Stimulated activated CD8-positive, alpha-beta memory T cell treated with anti-CD3 and anti-CD28 coated beads, Interleukin-4, amount 100 ng/mL, for 1 hour (primary cell): ENCODE measurements around the gene POU4F1.

ENCODE experiments used
- DNase-seq, 2 donors: peaks; one replicate each; pipeline ENCODE4 v3.0.0-alpha.2; 2020; ENCODE audit warnings: low read depth in 2 of 2, low spot score in 1 of 2

POU4F1 gene

DNA sequence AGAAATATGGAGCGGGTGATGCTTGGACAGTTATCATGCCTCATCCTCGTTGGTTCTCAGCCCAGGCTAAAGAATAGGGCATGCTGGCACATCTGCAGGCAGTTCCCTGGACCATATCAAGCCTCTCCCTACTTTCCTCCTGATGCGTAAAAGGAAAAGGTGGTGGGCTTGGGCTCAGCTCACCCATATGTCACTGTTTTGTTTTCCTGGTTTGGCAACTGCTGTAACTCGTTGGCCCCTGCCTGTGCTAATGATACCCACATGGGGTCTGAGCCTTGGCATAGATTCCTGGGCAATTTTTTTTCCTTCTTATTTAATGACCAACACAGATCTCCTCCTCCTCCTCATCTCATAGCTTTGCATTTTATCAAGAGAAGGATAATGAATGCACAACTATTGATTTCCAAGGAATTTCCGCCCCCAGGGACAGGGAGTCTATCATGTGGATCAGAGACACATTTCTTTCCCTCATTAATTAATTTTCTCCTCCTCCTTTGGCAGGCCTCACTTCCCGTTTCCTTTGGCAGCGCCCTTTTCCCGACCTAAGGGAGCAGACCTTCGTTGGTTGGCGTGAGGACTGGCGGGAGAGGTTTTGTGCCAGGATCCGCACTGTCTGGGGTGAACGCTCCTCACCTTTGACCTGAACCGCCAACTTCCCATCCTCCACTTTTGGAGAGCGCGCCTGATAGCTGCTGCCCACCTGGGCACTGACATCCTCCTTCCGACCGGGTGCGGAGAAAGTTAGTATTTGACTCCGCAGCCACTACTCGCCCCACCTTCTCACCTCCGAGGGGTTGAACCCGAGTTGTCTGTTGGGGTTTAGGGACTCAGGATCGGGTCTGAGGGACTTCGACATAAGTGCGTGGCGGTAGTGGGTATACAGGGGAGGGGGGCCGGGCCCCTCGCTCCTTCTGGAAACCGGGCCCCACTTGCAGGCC is 3.4 kb upstream of the POU4F1 start:
- no peak for DNase-seq

DNA sequence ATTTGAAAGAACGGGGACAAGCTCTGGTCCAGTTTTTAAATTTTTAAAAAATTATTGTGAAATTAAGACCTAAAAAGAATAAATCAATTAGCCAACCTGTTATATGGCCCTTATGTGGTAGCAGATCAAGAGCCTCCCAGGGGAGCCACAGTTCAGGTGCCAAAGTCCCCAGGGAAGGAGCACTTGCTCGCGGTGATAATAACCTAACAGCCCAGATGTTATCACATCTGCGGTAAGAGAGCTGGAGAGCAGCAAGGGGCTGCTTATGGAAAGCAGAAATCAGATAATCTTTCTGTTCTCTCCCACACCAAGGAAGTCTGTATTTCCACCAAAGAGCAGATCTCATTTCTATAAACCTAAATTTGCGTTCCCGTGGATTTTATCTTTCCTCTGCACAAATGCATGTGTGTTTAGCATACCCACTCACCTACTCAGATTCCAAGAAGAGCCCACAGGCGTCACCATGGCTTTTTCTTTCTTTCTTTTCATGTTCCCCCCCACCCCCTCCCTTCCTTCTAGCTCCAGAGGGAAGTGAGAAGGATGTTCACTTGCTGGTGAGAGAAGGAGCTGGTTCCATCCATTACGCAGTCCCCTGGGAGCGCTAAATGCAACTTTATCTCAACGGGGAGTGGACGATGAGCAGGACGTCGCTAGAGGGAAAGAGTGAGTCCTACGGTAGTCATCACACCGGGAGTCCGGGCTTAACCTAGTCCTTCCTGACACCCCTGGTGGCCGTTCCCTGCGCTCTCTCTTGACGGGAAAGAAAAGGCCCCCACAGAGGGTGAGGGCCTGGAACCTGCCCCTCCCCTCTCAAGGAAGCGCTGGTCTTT is 1.6 kb upstream of the POU4F1 start:
- DNase-seq, result no peak

DNA sequence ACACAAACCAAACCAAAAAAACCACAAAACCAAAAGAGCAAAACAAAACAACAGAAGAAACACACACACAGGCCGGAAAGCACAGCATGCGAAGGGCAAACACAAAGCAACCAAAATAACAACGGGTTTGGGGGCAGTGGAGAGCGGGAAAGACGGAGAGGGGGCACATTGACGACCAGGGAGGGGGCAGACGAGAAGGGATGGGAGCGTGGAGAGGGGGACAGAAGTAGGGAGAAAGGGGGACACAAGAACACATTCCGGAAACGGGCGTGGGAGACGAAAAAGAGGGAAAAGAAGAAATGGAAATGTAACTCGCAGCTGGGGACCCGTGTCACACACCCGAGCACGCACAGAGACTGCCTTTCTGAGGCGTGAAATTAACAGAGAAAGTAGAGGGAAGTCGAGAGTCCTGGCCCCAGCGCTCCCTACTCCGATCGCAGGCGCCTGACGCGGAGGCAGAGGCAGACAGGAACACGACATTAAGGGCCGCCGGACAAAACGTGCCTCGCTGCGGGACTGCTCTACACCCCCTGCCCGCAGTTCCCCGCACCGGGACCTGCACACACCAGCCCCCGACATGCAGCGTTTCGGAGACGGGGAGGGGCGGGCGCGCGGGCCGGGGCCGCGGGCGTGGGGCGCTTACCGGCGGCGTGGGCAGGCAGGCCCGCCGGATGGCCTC is 652 bp downstream of the POU4F1 start:
- no peak for DNase-seq

DNA sequence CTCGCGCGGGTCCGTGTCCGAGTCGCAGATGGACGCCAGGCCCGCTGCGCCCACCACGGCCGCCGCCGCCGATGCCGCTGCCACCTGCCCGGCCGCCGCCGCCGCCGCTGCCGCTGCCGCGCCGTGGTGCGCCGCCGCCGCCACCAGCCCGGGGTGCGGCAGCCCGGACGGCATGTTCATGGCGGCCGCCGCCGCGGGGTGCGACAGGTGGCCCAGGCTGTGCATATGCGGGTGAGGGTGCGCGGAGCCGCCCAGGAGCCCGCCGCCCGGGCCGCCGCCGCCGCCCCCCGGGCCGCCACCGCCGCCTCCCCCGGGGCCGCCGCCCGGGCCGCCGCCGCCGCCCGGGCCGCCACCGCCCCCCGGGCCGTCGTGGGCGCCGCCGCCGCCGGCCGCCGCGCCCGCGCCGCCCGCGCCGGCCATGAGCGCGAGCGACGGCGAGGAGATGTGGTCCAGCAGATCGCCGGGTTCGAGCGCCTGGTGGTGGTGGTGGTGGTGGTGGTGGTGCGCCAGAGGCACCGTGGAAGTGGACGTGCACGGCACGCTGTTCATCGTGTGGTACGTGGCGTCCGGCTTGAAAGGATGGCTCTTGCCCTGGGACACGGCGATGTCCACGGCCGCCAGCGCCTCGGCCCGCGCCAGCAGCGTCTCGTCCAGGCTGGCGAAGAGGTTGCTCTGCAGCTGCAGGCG is 1.3 kb downstream of the POU4F1 start:
- no peak for DNase-seq

DNA sequence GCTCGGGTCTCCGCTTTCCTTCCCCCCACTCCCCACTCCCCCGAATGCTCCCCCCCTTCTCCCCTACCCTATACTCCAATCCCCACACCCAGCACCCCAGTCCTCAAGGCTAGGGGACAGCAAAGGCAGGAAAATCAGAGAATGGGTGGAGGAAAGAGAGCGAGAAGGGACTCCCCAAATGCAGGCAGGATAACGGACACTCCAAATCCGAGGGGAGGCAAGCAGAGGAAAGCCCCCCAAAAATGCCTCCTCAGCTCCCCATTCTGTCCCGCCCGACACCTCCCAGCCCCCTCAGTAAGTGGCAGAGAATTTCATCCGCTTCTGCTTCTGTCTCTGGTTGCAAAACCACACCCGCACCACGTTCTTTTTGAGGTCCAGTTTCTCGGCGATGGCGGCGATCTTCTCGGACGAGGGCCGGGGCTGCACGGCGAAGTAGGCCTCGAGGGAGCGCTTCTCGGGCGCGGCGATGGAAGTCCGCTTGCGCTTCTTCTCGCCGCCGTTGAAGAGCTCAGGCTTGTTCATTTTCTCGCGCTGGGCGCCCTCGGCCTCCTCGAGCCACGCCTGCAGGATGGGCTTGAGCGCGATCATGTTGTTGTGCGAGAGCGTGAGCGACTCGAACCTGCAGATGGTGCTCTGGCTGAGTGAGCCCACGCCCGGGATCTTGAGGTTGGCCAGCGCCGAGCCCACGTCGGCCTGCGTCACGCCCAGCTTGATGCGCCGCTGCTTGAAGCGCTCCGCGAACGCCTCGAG is 2.1 kb downstream of the POU4F1 start:
- no peak for DNase-seq

DNA sequence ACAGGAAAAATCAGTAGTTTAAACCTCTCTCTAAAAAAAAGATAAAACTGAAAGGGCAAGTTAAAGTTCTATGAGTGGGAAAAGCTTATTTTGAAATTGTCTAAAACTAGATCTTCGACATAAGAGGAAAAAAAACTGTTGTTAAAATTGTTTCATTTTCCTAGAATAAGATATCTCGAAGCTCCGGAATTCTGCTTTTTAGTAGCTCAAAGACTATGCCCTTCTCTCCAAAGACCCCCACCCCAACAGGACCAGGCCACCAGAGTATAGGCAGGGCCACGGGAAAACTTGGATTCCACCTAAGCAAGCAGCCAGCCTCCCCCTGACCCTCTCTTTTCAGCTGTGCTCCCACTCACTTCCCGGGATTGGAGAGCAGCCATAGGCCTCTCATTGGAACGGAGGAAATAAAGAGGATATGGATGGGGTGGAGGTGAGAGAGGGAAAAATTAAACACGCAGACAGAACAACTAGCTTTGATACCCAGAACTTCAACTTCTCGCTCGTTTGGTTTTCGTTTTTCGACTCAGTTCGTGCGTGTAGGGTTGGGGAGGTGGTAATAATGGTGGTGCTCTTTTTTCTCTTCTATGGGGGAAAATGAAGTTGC is 3.0 kb downstream of the POU4F1 start:
- no peak for DNase-seq

DNA sequence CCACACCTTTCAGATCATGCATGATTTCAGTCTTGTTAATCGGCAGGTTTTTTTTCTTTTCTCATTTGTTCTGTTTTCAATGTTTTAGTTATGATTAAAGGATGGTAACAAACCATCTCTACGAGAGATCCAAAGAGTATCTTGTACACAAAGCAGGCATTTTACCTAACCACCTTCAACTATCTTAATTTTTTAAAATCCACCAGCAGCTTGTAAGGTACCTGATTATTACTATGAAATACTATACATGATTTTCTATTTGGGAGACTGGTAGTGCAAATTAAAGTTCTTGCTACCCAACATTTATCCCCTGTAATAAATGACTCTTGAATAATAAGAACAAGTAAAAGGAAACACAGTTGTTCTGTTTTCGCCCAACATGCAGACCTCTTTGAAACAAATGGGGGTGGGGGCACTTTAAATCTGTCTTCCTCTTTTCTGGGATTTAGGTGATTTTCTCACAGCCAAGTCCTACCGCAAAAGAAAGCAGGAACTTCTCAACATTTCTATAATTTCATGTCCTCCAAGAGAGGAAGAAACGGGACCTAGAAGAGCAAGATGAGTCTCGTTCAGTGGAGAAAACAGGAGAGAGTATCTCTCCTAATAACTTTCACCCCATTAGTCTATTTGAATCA is 3.6 kb downstream of the POU4F1 start:
- no peak for DNase-seq

DNA sequence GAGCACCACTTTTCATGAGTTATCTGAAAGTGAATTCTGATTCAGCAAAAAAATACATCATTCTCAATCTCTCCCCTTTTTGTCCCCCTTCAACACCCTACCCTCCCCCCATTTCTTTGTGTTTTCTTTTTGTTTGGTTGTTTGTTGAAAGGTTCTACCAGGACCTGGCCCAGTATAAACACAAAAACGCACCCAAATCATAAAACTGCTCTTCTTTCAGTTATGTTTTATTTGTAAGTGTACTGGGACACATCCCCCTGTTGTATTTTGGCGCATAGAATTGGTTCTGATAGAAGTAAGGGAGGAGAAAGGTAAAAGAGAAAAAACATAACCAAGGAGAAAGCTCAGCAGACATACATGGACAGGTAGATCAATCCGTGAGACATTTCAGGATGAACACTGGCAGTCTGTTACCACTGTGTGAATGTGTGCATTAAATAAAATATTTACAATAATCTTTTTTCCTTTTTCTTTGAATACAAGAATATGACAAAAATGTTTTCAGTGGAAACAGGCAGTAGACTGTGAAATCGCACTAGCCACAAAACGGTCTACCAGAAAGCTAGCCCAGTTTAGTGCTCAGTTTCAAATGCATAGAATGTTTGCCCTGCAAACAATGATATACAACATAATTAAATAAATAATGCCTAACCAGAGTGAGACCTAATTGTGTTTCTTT is 4.2 kb downstream of the POU4F1 start:
- no peak for DNase-seq

DNA sequence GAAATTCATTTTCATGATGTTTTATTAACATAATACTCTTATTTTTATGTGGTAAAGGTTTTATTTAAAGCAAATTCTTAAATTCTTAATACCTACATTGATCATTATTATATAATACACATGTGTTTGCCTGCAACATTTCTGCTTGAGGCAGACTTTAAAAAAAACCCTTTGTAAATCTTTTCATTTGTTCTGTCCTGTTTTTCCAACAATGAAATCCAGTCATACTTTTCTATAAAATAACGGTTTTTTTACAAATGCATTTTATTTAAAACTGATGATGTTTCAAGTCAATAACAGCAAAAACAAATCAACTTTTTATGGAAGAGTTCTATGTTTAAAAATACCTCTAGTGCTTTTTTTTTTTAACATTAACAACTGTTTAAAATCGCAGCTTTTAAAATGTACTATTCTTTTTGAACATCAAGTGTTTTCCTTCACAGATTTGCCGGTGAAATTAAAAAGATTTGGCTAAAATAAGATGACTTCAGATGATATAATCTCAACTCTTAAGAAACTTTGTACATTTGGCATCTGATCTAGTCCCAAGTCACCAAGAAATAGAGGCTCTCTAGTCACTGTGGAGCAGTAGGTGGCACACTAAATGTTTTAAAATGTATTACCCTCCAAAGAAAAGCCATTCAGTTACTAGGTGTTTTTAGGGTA is 5.1 kb downstream of the POU4F1 start:
- DNase-seq, result no peak

DNA sequence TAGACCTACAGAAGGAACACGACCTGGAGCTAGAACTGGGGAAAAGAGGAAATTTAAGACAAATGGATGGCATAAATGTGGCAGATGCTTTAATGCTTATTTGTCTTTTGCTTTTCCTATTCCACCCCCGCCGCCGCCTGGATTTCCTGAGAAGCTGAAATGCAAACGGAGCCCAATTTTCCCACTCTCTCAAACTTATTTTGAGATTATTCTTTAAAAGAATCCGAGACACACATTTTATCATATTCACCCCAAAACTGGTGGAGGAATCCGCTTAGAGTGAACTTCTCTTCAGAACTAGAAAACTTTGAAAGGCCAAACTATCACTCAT is 5.8 kb downstream of the POU4F1 start:
- no peak for DNase-seq

DNA sequence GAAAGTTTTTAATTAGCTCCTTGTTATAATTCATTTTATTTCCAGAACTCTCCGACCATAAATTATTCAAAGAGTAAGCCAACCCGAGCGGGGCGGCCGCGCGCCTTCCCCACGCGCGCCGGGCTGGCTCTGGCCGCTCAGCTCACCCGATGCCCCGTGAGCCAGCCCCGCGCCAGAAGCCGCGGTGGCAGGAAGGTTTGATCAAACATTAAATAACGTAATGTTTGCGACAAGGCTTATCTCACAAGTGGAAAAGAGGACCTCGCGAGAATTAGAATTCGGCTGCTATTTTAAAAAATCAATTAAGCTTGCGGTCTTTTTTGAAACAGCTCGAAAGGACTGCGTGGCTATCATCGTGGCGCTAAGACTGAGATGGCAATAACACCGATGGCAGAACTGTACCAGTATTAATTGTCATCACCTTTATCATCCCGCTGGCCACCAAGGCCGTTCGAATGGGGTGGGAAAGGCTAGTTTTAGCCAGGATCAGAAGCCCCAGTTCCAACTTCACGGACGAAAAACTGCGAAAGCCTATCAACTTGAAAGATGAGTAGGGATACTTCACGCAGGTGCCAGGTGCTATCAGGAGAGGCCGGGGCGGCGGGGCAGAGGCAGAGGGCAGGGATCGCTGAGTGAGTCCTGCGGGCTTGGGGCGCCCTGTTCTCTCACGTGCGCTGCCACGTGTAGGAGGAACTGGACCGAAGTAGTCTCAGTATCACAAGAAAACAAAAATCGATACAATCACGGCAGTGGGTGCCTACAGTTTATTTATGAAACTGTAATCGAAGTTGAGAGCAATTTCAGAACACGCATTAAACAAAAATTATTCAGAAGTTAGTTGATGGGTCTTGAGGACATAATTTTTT is 6.4 kb downstream of the POU4F1 start:
- DNase-seq, result no peak

DNA sequence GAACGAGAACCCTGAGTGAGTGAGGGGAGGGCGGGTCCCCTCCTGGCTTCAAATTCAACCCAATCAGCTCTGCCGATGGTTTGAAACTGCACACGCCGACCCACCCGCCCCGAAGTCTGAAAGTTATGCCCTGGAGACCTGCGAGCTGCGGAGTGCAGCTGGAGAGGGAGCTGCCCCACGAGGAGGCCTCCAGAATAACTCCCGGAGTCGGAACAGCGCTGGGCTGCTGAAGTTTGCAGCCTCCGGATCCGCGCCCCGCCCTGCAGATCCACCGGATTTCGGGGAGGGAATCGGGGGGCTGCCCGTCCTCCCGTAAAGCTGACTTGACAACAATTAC is 7.0 kb downstream of the POU4F1 start:
- no peak for DNase-seq

DNA sequence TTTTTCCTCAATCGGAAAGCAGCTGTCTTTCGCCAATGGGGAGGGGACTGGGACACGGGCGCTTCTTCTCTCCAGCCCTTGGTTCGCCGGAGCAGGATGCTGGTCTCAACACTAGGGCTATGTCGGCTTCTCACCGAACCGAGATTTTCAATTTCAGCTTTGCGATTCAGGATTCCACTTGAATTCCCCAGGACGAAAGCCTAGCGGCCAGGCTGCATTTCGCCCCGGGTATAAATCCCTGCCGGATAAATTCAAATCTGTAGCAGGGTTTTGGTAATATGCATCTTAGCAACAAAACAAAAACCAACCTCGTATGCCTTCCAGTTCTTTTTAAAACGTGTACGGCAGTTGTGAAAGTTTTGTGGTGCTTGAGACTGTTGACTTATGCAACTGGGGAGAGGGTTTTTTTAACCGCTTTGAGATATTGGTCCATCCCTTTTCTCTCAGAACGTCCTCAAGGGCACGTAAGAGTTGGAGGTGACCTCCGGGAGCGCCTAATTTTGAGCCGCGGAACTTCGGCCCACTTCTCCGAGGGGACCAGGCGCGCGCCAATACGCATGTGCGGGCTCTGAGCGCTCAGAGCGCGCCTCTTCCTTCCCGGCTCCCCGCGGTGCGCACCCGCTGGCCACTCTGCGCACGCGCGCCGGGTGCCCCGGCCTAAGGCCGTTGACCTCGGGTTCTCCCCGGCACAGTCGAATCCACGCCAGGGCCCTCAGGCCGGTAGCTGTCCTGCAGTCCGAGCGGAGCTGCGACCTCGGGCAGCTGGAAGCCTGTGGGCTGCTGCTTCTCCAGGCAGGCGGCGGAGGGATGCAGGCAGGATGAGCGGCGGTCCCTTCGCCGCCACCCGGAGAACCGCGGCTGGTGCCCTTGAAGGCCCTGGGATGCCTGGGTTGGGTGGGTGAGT is 7.6 kb downstream of the POU4F1 start:
- no peak for DNase-seq

DNA sequence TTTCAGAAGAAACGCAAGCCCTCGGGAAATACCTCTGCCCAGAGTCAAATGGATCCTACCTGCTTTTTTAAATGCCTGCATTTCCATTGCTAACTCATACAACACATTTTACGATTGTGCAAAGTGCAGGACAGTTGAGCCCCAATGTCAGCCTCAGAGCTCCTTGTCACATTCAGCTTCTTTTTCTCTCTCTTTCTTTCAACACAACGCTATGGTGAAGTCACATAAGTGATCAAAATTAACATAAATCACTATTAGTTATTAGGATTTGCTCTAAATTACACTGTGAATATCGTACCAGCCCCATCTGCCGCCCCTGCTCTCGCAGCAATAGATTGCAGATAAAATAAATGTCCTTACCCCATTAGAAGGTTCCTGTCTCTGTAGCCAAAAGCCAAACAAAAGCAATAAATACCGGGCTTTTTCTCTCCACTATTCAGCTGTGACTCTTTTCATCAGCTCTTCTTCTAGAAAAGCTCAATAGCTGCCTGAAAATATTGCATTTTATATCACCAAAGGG is 8.8 kb downstream of the POU4F1 start:
- DNase-seq, result no peak

DNA sequence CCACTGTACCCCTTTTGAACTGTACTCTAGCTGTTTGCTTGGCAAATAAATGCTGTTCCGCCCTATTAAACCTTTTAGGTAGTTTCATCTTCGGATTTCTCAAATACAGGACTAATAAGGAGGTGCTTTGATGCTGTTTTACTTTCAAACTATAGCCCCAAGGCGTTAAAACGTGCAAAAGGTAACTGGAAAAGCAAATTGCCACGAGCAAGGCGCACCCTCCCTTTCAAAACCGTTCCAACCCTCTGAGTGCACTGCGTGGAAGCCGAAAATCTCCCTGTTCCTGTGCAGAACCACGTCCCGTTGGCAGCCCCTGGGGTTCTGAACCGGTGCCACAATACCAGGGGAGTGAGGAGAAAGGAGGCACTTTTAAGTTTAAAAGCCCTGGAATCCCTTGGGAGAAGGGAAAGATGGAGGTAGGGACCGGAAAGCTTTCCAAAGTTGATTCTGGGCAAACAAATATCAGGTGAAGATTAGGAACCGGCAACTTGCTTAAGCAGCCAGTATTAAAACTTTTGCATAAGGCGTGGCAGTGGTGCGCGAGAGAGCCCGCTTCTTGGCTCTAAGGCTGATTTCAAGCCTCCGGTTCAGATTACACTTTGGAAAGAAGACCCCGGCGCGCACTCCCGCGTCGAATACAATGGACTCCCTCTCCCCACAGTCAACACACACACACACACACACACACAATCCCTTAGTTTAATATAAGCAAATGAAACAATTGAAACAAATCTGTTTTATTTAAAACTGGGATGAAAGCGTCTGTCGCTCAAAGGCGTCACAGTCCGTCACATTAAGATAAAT is 9.5 kb downstream of the POU4F1 start:
- no peak for DNase-seq

DNA sequence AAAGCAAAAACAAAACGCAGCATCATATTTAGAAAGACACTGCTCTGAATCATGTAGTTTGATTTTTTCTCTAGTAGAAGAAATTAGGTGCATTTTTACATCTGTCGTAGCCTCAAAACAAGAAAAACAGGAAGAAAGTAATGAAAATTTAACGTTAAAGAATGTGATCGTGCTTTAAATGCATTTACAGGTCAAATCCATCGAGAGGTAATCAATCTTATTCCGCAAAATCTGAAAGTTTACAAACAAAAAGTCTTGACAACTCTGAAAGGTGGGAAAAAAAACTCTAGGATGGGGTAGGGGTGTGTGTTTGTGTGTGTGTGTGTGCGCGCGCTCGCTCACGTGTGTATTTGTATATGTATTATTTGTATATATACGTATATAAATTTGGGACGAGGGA is 10.2 kb downstream of the POU4F1 start:
- no peak for DNase-seq
